Keratinocyte (primary cell): Measurements from ENCODE around the gene ANAPC16. TPM values are rescaled to one million over a fixed set of nuclear protein-coding genes. Genes with fewer than 3 reads are reported as not detected.
A peak's percentile ranks its signal among the peaks of the same experiment; 100 is the strongest.

Experiments used
- DNase-seq: peaks from one replicate; pipeline ENCODE4 v3.0.0-alpha.2; 2011; ENCODE audit warnings: low read depth, missing footprints, low spot score
- FAIRE-seq: peaks from 2 replicates; lab custom pipeline; 2011; peaks lifted over from hg19 to GRCh38; lab: Jason Lieb, UNC
- H2AFZ ChIP-seq: 2 replicates; pipeline ENCODE4 v1.6.0; 2012; ENCODE audit warnings: low read length, control low read depth, inconsistent platforms; ENCODE audit not compliant: control insufficient read depth
- H3K27ac ChIP-seq: 2 replicates; pipeline ENCODE4 v1.5.1; 2011; ENCODE audit warnings: low read length; ENCODE audit not compliant: control insufficient read depth, insufficient read depth
- H3K27me3 ChIP-seq: 3 replicates; pipeline ENCODE4 v1.6.0; 2011; ENCODE audit warnings: low read length; ENCODE audit not compliant: control insufficient read depth, insufficient read depth; ENCODE audit errors: extremely low read depth
- H3K36me3 ChIP-seq, 2 experiments: 2 replicates in 1 of 2; 3 replicates in 1 of 2; pipeline ENCODE4 v1.5.1; 2011; ENCODE audit warnings: low read length in 2 of 2, mild to moderate bottlenecking in 1 of 2; ENCODE audit not compliant: control insufficient read depth in 2 of 2, insufficient read depth in 2 of 2; ENCODE audit errors: extremely low read depth in 1 of 2
- H3K4me1 ChIP-seq: 3 replicates; pipeline ENCODE4 v1.5.1; 2011; ENCODE audit warnings: low read length; ENCODE audit not compliant: control insufficient read depth, insufficient read depth; ENCODE audit errors: extremely low read depth
- H3K4me2 ChIP-seq: 3 replicates; pipeline ENCODE4 v1.6.0; 2011; ENCODE audit warnings: low read depth, low read length; ENCODE audit not compliant: control insufficient read depth, insufficient read depth; ENCODE audit errors: extremely low read depth
- H3K4me3 ChIP-seq, 3 experiments: fragments of 200-600 bp in 1 of 3; sonication (generic) in 1 of 3; 2 replicates in 2 of 3; 3 replicates in 1 of 3; pipeline ENCODE4 v1.5.1; 2011 to 2016; ENCODE audit warnings: low read length in 3 of 3, mild to moderate bottlenecking in 3 of 3, control low read depth in 2 of 3, inconsistent platforms in 1 of 3, low read depth in 1 of 3, mixed read lengths in 1 of 3, mixed run types in 1 of 3, moderate library complexity in 1 of 3; ENCODE audit not compliant: control insufficient read depth in 2 of 3, insufficient read depth in 2 of 3; ENCODE audit errors: extremely low read depth in 1 of 3
- H3K79me2 ChIP-seq: 2 replicates; pipeline ENCODE4 v1.6.0; 2012; ENCODE audit warnings: low read length; ENCODE audit not compliant: control insufficient read depth, insufficient read depth
- H3K9ac ChIP-seq: 3 replicates; pipeline ENCODE4 v1.6.0; 2011; ENCODE audit warnings: low read length; ENCODE audit not compliant: control insufficient read depth, insufficient read depth; ENCODE audit errors: extremely low read depth
- H3K9me1 ChIP-seq: 3 replicates; pipeline ENCODE4 v1.6.0; 2011; ENCODE audit warnings: low read length; ENCODE audit not compliant: control insufficient read depth, insufficient read depth; ENCODE audit errors: extremely low read depth
- H3K9me3 ChIP-seq: 2 replicates; pipeline ENCODE4 v1.5.1; 2012; ENCODE audit warnings: low read depth, low read length; ENCODE audit not compliant: control insufficient read depth
- H4K20me1 ChIP-seq: 3 replicates; pipeline ENCODE4 v1.6.0; 2011; ENCODE audit warnings: low read length; ENCODE audit not compliant: control insufficient read depth, insufficient read depth; ENCODE audit errors: extremely low read depth
- CTCF ChIP-seq, 3 experiments: IDR thresholded peaks in 1 of 3; conservative IDR thresholded peaks in 1 of 3; optimal IDR thresholded peaks in 1 of 3; 2 replicates in 2 of 3; 3 replicates in 1 of 3; pipeline versions ENCODE3 to v1.5.1; 2011; ENCODE audit warnings: low read length in 3 of 3, mild to moderate bottlenecking in 3 of 3, moderate library complexity in 2 of 3, control low read depth in 1 of 3, inconsistent platforms in 1 of 3; ENCODE audit not compliant: insufficient read depth in 2 of 3; ENCODE audit errors: extremely low read depth in 1 of 3
- EZH2 ChIP-seq: IDR thresholded peaks from one replicate; pipeline ENCODE4 v1.6.1; 2012; ENCODE audit warnings: inconsistent platforms, mild to moderate bottlenecking, low read length, moderate library complexity
- dilution Hi-C: fragments of 300-500 bp; cut with MboI; formaldehyde crosslinking; loops from one replicate; pipeline ENCODE4 v1.7.0; 2020; ENCODE audit warnings: low sequenced_read_pairs; ENCODE audit not compliant: extremely low pct_ligation_motif_present
- polyA plus RNA-seq, 5 experiments: library from polyadenylated mRNA; depleted of rRNA in 3 of 5; stranded (reverse) in 3 of 5; stranded (forward) in 1 of 5; unstranded in 1 of 5; fragments of >200 nt; gene quantifications; 1 replicate in 1 of 5; 2 replicates in 3 of 5; 3 replicates in 1 of 5; pipeline versions ENCODE4 v1.2.1 to v1.2.3, GENCODE V29; 2011 to 2012; ENCODE audit warnings: missing spikeins in 2 of 5, low read depth in 1 of 5, low replicate concordance in 1 of 5

Gene ANAPC16
- polyA plus RNA-seq, 1 donor (not counting 4 experiments of a cell fraction or from before 2014, with no cell fraction given) = 93.9 TPM

DNA sequence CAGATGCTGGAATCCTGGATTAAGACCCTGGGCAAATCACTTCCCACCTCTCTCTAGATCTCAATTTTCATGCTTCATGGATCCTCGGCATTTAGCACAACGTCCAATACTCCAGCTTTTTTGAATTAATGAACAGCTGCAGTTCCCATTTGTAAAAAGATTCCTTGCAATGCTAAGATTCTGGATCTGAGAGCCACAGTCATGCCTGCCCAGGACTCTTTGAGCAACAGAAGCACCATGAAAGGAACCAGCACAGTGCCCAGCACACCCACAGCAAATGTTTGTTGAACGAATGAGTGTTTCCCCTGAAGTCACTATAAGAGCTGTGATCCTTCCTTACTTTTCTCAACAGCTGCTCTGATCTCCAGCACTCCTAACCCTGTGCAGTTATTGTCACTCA is 37.2 kb downstream of the ANAPC16 start:
- peaks cover 41% of the 10 kb centered on the region for H3K4me1 ChIP-seq
- no peak overlapping the region for H3K4me2 ChIP-seq
- no peaks in the 10 kb centered on the region for H3K9me1 ChIP-seq
- TF ChIP-seq EZH2 (no peak), CTCF (optimal IDR thresholded peaks at IDR 0.05 in 1 of 3, IDR thresholded peaks at IDR 0.05 in 1 of 3, conservative IDR thresholded peaks at IDR 0.05 in 1 of 3; ENCODE audit: extremely low read depth in 1 of 3, insufficient read depth in 2 of 3, low read length in 3 of 3) (no peak)
- no peak overlapping the region for H3K27ac ChIP-seq
- no peak overlapping the region for H3K4me3 ChIP-seq
- H3K9me3 ChIP-seq = no peaks in the 10 kb centered on the region
- no peaks in the 10 kb centered on the region for H4K20me1 ChIP-seq
- DNase-seq (no peak), FAIRE-seq (no peak)
- dilution Hi-C loops = no loop called here
- H3K9ac ChIP-seq = no peak overlapping the region
- no peaks in the 10 kb centered on the region for H3K36me3 ChIP-seq
- no peaks in the 10 kb centered on the region for H3K79me2 ChIP-seq
- H3K27me3 ChIP-seq = no peaks in the 10 kb centered on the region
- peak overlapping the region; percentile 2 for H2AFZ ChIP-seq

DNA sequence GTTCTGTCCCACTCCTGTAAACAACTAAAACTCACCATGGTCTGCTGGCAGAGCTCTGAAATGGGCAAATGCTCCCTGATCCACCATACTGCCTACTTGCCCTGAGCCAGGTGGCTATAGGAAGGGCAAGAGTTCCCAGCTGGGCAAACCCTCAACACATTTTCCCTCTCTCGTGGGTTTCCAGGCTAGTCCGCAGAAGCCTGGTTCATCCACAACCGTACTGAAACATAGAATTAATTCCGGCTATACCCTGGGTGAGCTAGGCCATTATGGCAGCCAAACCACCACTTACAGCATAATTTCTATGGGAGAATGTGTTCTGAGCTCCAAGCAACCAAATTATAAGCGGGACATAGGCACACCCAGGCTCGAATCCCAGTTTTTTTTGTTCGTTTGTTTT is 37.8 kb downstream of the ANAPC16 start:
- Histone ChIP-seq H3K4me3 (no peak overlapping the region), H3K27ac (no peak overlapping the region), H3K9me1 (no peaks in the 10 kb centered on the region), H2AFZ (no peak overlapping the region), H3K9ac (no peak overlapping the region), H3K4me2 (no peak overlapping the region), H3K36me3 (no peaks in the 10 kb centered on the region), H3K27me3 (no peaks in the 10 kb centered on the region), H4K20me1 (no peaks in the 10 kb centered on the region), H3K4me1 (peaks cover 35% of the 10 kb centered on the region), H3K79me2 (no peaks in the 10 kb centered on the region), H3K9me3 (no peaks in the 10 kb centered on the region)
- dilution Hi-C loops = no loop called here
- no peak for DNase-seq
- FAIRE-seq = no peak
- TF ChIP-seq CTCF (optimal IDR thresholded peaks at IDR 0.05 in 1 of 3, IDR thresholded peaks at IDR 0.05 in 1 of 3, conservative IDR thresholded peaks at IDR 0.05 in 1 of 3; ENCODE audit: extremely low read depth in 1 of 3, insufficient read depth in 2 of 3, low read length in 3 of 3) (no peak), EZH2 (no peak)
